Keratinocyte (primary cell): ENCODE data around the gene APOA5. TPM values are rescaled to one million over a fixed set of nuclear protein-coding genes. Genes with fewer than 3 reads are reported as not detected.

Experiments used
- DNase-seq: peaks from one replicate; pipeline ENCODE4 v3.0.0-alpha.2; 2011; ENCODE audit warnings: low read depth, missing footprints, low spot score
- FAIRE-seq: peaks from 2 replicates; lab custom pipeline; 2011; peaks lifted over from hg19 to GRCh38; lab: Jason Lieb, UNC
- H2AFZ ChIP-seq: 2 replicates; pipeline ENCODE4 v1.6.0; 2012; ENCODE audit warnings: low read length, control low read depth, inconsistent platforms; ENCODE audit not compliant: control insufficient read depth
- H3K27ac ChIP-seq: 2 replicates; pipeline ENCODE4 v1.5.1; 2011; ENCODE audit warnings: low read length; ENCODE audit not compliant: control insufficient read depth, insufficient read depth
- H3K27me3 ChIP-seq: 3 replicates; pipeline ENCODE4 v1.6.0; 2011; ENCODE audit warnings: low read length; ENCODE audit not compliant: control insufficient read depth, insufficient read depth; ENCODE audit errors: extremely low read depth
- H3K36me3 ChIP-seq, 2 experiments: 2 replicates in 1 of 2; 3 replicates in 1 of 2; pipeline ENCODE4 v1.5.1; 2011; ENCODE audit warnings: low read length in 2 of 2, mild to moderate bottlenecking in 1 of 2; ENCODE audit not compliant: control insufficient read depth in 2 of 2, insufficient read depth in 2 of 2; ENCODE audit errors: extremely low read depth in 1 of 2
- H3K4me1 ChIP-seq: 3 replicates; pipeline ENCODE4 v1.5.1; 2011; ENCODE audit warnings: low read length; ENCODE audit not compliant: control insufficient read depth, insufficient read depth; ENCODE audit errors: extremely low read depth
- H3K4me2 ChIP-seq: 3 replicates; pipeline ENCODE4 v1.6.0; 2011; ENCODE audit warnings: low read depth, low read length; ENCODE audit not compliant: control insufficient read depth, insufficient read depth; ENCODE audit errors: extremely low read depth
- H3K4me3 ChIP-seq, 3 experiments: fragments of 200-600 bp in 1 of 3; sonication (generic) in 1 of 3; 2 replicates in 2 of 3; 3 replicates in 1 of 3; pipeline ENCODE4 v1.5.1; 2011 to 2016; ENCODE audit warnings: low read length in 3 of 3, mild to moderate bottlenecking in 3 of 3, control low read depth in 2 of 3, inconsistent platforms in 1 of 3, low read depth in 1 of 3, mixed read lengths in 1 of 3, mixed run types in 1 of 3, moderate library complexity in 1 of 3; ENCODE audit not compliant: control insufficient read depth in 2 of 3, insufficient read depth in 2 of 3; ENCODE audit errors: extremely low read depth in 1 of 3
- H3K79me2 ChIP-seq: 2 replicates; pipeline ENCODE4 v1.6.0; 2012; ENCODE audit warnings: low read length; ENCODE audit not compliant: control insufficient read depth, insufficient read depth
- H3K9ac ChIP-seq: 3 replicates; pipeline ENCODE4 v1.6.0; 2011; ENCODE audit warnings: low read length; ENCODE audit not compliant: control insufficient read depth, insufficient read depth; ENCODE audit errors: extremely low read depth
- H3K9me1 ChIP-seq: 3 replicates; pipeline ENCODE4 v1.6.0; 2011; ENCODE audit warnings: low read length; ENCODE audit not compliant: control insufficient read depth, insufficient read depth; ENCODE audit errors: extremely low read depth
- H3K9me3 ChIP-seq: 2 replicates; pipeline ENCODE4 v1.5.1; 2012; ENCODE audit warnings: low read depth, low read length; ENCODE audit not compliant: control insufficient read depth
- H4K20me1 ChIP-seq: 3 replicates; pipeline ENCODE4 v1.6.0; 2011; ENCODE audit warnings: low read length; ENCODE audit not compliant: control insufficient read depth, insufficient read depth; ENCODE audit errors: extremely low read depth
- CTCF ChIP-seq, 3 experiments: IDR thresholded peaks in 1 of 3; conservative IDR thresholded peaks in 1 of 3; optimal IDR thresholded peaks in 1 of 3; 2 replicates in 2 of 3; 3 replicates in 1 of 3; pipeline versions ENCODE3 to v1.5.1; 2011; ENCODE audit warnings: low read length in 3 of 3, mild to moderate bottlenecking in 3 of 3, moderate library complexity in 2 of 3, control low read depth in 1 of 3, inconsistent platforms in 1 of 3; ENCODE audit not compliant: insufficient read depth in 2 of 3; ENCODE audit errors: extremely low read depth in 1 of 3
- EZH2 ChIP-seq: IDR thresholded peaks from one replicate; pipeline ENCODE4 v1.6.1; 2012; ENCODE audit warnings: inconsistent platforms, mild to moderate bottlenecking, low read length, moderate library complexity
- dilution Hi-C: fragments of 300-500 bp; cut with MboI; formaldehyde crosslinking; loops from one replicate; pipeline ENCODE4 v1.7.0; 2020; ENCODE audit warnings: low sequenced_read_pairs; ENCODE audit not compliant: extremely low pct_ligation_motif_present
- polyA minus RNA-seq, 3 experiments: library from RNA; depleted of rRNA, polyadenylated mRNA; stranded (reverse); fragments of >200 nt; gene quantifications; 1 replicate in 1 of 3; 2 replicates in 1 of 3; 3 replicates in 1 of 3; pipeline ENCODE4 v1.2.3, GENCODE V29; 2011
- polyA plus RNA-seq, 5 experiments: library from polyadenylated mRNA; depleted of rRNA in 3 of 5; stranded (reverse) in 3 of 5; stranded (forward) in 1 of 5; unstranded in 1 of 5; fragments of >200 nt; gene quantifications; 1 replicate in 1 of 5; 2 replicates in 3 of 5; 3 replicates in 1 of 5; pipeline versions ENCODE4 v1.2.1 to v1.2.3, GENCODE V29; 2011 to 2012; ENCODE audit warnings: missing spikeins in 2 of 5, low read depth in 1 of 5, low replicate concordance in 1 of 5

Gene APOA5
- polyA plus RNA-seq (not detected in 3 replicates), polyA minus RNA-seq (not detected in 3 replicates)
- not detected for polyA plus RNA-seq (2011; ENCODE audit: low read depth)
- polyA plus RNA-seq (2011; cell fraction: cytosol; rRNA removed): not detected in 2 replicates
- not detected in 2 replicates for polyA plus RNA-seq (2011; cell fraction: nucleus; rRNA removed)
- not detected in 2 replicates for polyA plus RNA-seq (2012; ENCODE audit: low replicate concordance)
- polyA minus RNA-seq (2011; cell fraction: cytosol; rRNA and poly(A)+ RNA removed): not detected
- not detected in 2 replicates for polyA minus RNA-seq (2011; cell fraction: nucleus; rRNA and poly(A)+ RNA removed)

GRCh38 chr11:116791813-116792143, at the start of gene APOA5:
Gene APOA5 (minus strand): TSS chr11:116791879. CDS start chr11:116791860, 19 bp downstream.
- TF ChIP-seq CTCF (optimal IDR thresholded peaks at IDR 0.05 in 1 of 3, IDR thresholded peaks at IDR 0.05 in 1 of 3, conservative IDR thresholded peaks at IDR 0.05 in 1 of 3; ENCODE audit: extremely low read depth in 1 of 3, insufficient read depth in 2 of 3, low read length in 3 of 3) (no peak), EZH2 (no peak)
- no peak within 1 kb of the TSS for H3K9ac ChIP-seq
- peaks cover 9% of the 10 kb centered on the region for H3K79me2 ChIP-seq
- no peak for FAIRE-seq
- H3K4me3 ChIP-seq: no peak within 1 kb of the TSS
- no peaks in the 10 kb centered on the region for H3K9me1 ChIP-seq
- dilution Hi-C loops: no loop called here
- no peaks in the 10 kb centered on the region for H3K27me3 ChIP-seq
- no peak within 1 kb of the TSS for H3K27ac ChIP-seq
- DNase-seq: no peak
- H2AFZ ChIP-seq: peak within 1 kb of the TSS; percentile 47
- H3K4me2 ChIP-seq: no peak within 1 kb of the TSS
- peaks cover 22% of the 10 kb centered on the region for H3K4me1 ChIP-seq
- H3K36me3 ChIP-seq: peaks cover 0 to 2% of the 10 kb centered on the region in 2 experiments
- H4K20me1 ChIP-seq: no peaks in the 10 kb centered on the region
- H3K9me3 ChIP-seq: no peaks in the 10 kb centered on the region

GRCh38 chr11:116840746-116841296, 49.1 kb upstream of the APOA5 start:
- H3K4me2 ChIP-seq: no peak overlapping the region
- no peak overlapping the region for H2AFZ ChIP-seq
- no peaks in the 10 kb centered on the region for H3K27me3 ChIP-seq
- H3K9me1 ChIP-seq: no peaks in the 10 kb centered on the region
- H3K4me3 ChIP-seq: no peak overlapping the region
- H3K9me3 ChIP-seq: no peaks in the 10 kb centered on the region
- H3K4me1 ChIP-seq: peaks cover under 1% of the 10 kb centered on the region
- no peaks in the 10 kb centered on the region for H3K79me2 ChIP-seq
- FAIRE-seq (no peak), DNase-seq (no peak)
- H3K27ac ChIP-seq: no peak overlapping the region
- dilution Hi-C loops: no loop called here
- H4K20me1 ChIP-seq: no peaks in the 10 kb centered on the region
- H3K36me3 ChIP-seq: peaks cover 10% of the 10 kb centered on the region in 2 experiments
- no peak overlapping the region for H3K9ac ChIP-seq
- TF ChIP-seq EZH2: no peak
